Thyroid gland (tissue), 4 donors: ENCODE results near the gene BLVRA. TPM values are rescaled to one million over a fixed set of nuclear protein-coding genes. Genes with fewer than 3 reads are reported as not detected.
"Not testable (repeated sequence)": the region's sequence is repeated elsewhere in the genome, so short reads cannot be mapped to it uniquely, and the experiment has no call there.

Source experiments
- DNase-seq, 2 donors: peaks; one replicate each; pipeline ENCODE4 v3.0.0-alpha.2; 2019
- H3K27ac ChIP-seq, 3 donors: fragments of 200-600 bp; sonication (generic); 1 replicate in 2 of 3; 2 replicates in 1 of 3; pipeline ENCODE4 v1.5.1; 2016 to 2019; ENCODE audit warnings: mild to moderate bottlenecking in 1 of 3, moderate library complexity in 1 of 3
- H3K27me3 ChIP-seq: fragments of 200-600 bp; sonication (generic); one replicate; pipeline ENCODE4 v1.5.1; 2019
- H3K36me3 ChIP-seq, 2 donors: fragments of 200-600 bp; sonication (generic); one replicate each; pipeline ENCODE4 v1.5.1; 2016 to 2019
- H3K4me1 ChIP-seq, 2 donors: fragments of 200-600 bp; sonication (generic); one replicate each; pipeline ENCODE4 v1.5.1; 2017 to 2019
- H3K4me3 ChIP-seq, 3 donors: fragments of 200-600 bp; sonication (generic); replicated peaks in 1 of 3; 1 replicate in 2 of 3; 2 replicates in 1 of 3; pipeline ENCODE4 v1.5.1; 2016; ENCODE audit warnings: mild to moderate bottlenecking in 1 of 3
- H3K9me3 ChIP-seq: fragments of 200-600 bp; sonication (generic); one replicate; pipeline ENCODE4 v1.5.1; 2017
- CTCF ChIP-seq, 6 experiments: fragments of 200-600 bp in 3 of 6; fragments of 450-650 bp in 3 of 6; sonication (generic) in 3 of 6; IDR thresholded peaks; one replicate each; pipeline ENCODE4 v1.5.1; 2016 to 2019; ENCODE audit warnings: antibody characterized with exemption in 6 of 6, mild to moderate bottlenecking in 2 of 6, inconsistent platforms in 1 of 6, moderate library complexity in 1 of 6
- POLR2A ChIP-seq, 2 donors: fragments of 450-650 bp; IDR thresholded peaks; one replicate each; pipeline ENCODE4 v1.6.1; 2017; ENCODE audit warnings: antibody characterized with exemption in 2 of 2, mild to moderate bottlenecking in 2 of 2, moderate library complexity in 1 of 2
- WGBS, 2 donors: methylation state at CpG; one replicate each; pipeline ENCODE4 v1.1.5; 2017; 5-methylcytosine and 5-hydroxymethylcytosine counted together
- intact Hi-C: fragments of 100-400 bp; cut with DNase I; formaldehyde crosslinking; loops from one replicate; pipeline ENCODE4 v1.15.1; 2023
- total RNA-seq, 4 donors: library from RNA; depleted of rRNA; stranded (reverse); fragments of >200 nt; gene quantifications; one replicate each; pipeline ENCODE4 v1.2.3, GENCODE V29; 2016

BLVRA gene
- total RNA-seq, 4 donors from 2014 or later: 28.5 to 44.5 (median 36.7) TPM

GRCh38 chr7:43769281-43769680 lies 10.8 kb downstream of the BLVRA start:
- no peak for DNase-seq
- H3K27me3 ChIP-seq: no peaks in the 10 kb centered on the region
- TF ChIP-seq CTCF (IDR thresholded peaks at IDR 0.05) (no peak), POLR2A (IDR thresholded peaks at IDR 0.05) (no peak)
- H3K27ac ChIP-seq: no peak overlapping the region
- H3K9me3 ChIP-seq: no peaks in the 10 kb centered on the region
- H3K4me3 ChIP-seq: no peak overlapping the region
- H3K4me1 ChIP-seq: peaks cover 12% of the 10 kb centered on the region in 2 donors
- intact Hi-C loops: no loop called here
- WGBS, 2 donors: 93 to 95% methylated on average over 5 of the region's 5 CpGs
- H3K36me3 ChIP-seq: no peaks in the 10 kb centered on the region

- TF ChIP-seq CTCF (IDR thresholded peaks at IDR 0.05): no peak
- Histone ChIP-seq H3K9me3 (no peaks in the 10 kb centered on the region), H3K4me1 (peaks cover 5% of the 10 kb centered on the region in 2 donors), H3K4me3 (no peak overlapping the region), H3K27me3 (no peaks in the 10 kb centered on the region), H3K36me3 (no peaks in the 10 kb centered on the region), H3K27ac (no peak overlapping the region)
- no peak for DNase-seq
- 85 to 88% methylated on average over 10 of the region's 10 CpGs for WGBS, 2 donors
- intact Hi-C loops: no loop called here
Measured at GRCh38 chr7:43769791-43770465, 11.4 kb downstream of the BLVRA start.

- WGBS, 2 donors: 68 to 73% methylated on average over 3 of the region's 3 CpGs
- H3K4me1 ChIP-seq: no peaks in the 10 kb centered on the region
- intact Hi-C loops: no loop called here
- H3K27ac ChIP-seq: no peak overlapping the region
- no peaks in the 10 kb centered on the region for H3K9me3 ChIP-seq
- no peak for TF ChIP-seq POLR2A (IDR thresholded peaks at IDR 0.05)
- TF ChIP-seq CTCF (IDR thresholded peaks at IDR 0.05): no peak
- no peak for DNase-seq
- H3K27me3 ChIP-seq: no peaks in the 10 kb centered on the region
- no peaks in the 10 kb centered on the region for H3K36me3 ChIP-seq
- no peak overlapping the region for H3K4me3 ChIP-seq
Measured at GRCh38 chr7:43771128-43771527, 12.6 kb downstream of the BLVRA start.

GRCh38 chr7:43771573-43771972 lies 13.1 kb downstream of the BLVRA start:
- H3K27me3 ChIP-seq: no peaks in the 10 kb centered on the region
- H3K4me3 ChIP-seq: no peak overlapping the region
- no peaks in the 10 kb centered on the region for H3K4me1 ChIP-seq
- 86 to 89% methylated on average over 3 of the region's 3 CpGs for WGBS, 2 donors
- no peak overlapping the region for H3K27ac ChIP-seq
- TF ChIP-seq CTCF (IDR thresholded peaks at IDR 0.05) (no peak), POLR2A (IDR thresholded peaks at IDR 0.05) (no peak)
- intact Hi-C loops: no loop called here
- no peak for DNase-seq
- no peaks in the 10 kb centered on the region for H3K9me3 ChIP-seq
- H3K36me3 ChIP-seq: no peaks in the 10 kb centered on the region

GRCh38 chr7:43773268-43773667 lies 14.8 kb downstream of the BLVRA start:
- DNase-seq, H3K4me1 ChIP-seq, H3K4me3 ChIP-seq, H3K9me3 ChIP-seq, H3K36me3 ChIP-seq, H3K27ac ChIP-seq, H3K27me3 ChIP-seq, intact Hi-C loops: not testable (repeated sequence)
- 96 to 97% methylated on average over 6 of the region's 6 CpGs for WGBS, 2 donors

- WGBS, 2 donors: 97 to 98% methylated on average over 2 of the region's 2 CpGs
- H3K27ac ChIP-seq, intact Hi-C loops, DNase-seq, H3K27me3 ChIP-seq, H3K4me3 ChIP-seq, H3K9me3 ChIP-seq, H3K36me3 ChIP-seq, H3K4me1 ChIP-seq: not testable (repeated sequence)
Measured at GRCh38 chr7:43775255-43775654, 16.8 kb downstream of the BLVRA start.

GRCh38 chr7:43778293-43779044 lies 20.0 kb downstream of the BLVRA start:
- H3K9me3 ChIP-seq, H3K4me1 ChIP-seq, H3K4me3 ChIP-seq, H3K36me3 ChIP-seq, intact Hi-C loops, H3K27me3 ChIP-seq, H3K27ac ChIP-seq, DNase-seq: not testable (repeated sequence)
- WGBS, 2 donors: 91 to 94% methylated on average over 11 to 12 of the region's 18 CpGs
